Measurements from ENCODE around the gene CD320.

CD320 gene

DNA sequence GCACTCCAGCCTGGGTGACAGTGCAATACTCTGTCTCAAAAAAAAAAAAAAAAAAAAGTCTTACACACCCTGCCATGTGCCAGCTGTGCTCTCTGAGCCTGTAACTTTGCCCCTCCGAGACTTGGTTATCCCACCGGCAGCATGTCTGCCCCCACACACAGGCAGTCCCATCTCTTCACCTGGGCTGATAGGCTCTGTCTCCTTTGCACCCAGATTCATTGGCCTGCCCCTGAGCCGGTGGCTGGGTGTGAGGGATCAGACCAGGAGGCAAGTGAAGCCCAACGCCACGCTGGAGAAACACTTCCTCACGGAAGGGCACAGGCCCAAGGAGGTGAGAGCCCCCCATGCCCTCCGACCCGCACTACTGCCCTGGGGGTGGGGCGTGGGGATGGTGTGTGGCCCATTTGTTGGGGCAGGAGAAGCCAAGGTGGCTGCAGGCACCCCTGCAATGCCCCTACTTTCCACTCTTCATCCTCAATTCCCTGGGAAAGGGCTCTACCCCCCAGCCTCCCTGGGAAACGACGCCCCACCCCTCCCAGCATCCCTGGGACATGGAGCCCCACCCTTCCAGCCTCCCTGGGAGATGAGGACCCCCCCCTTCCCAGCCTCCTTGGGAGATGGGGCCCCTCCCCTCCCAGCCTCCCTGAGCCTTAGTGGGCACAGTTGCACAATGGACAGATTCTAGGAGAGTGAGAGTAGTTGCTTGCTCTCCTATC is 53.7 kb downstream of the CD320 start:
- no peak for DNase-seq (ENCODE audit: low spot score)

DNA sequence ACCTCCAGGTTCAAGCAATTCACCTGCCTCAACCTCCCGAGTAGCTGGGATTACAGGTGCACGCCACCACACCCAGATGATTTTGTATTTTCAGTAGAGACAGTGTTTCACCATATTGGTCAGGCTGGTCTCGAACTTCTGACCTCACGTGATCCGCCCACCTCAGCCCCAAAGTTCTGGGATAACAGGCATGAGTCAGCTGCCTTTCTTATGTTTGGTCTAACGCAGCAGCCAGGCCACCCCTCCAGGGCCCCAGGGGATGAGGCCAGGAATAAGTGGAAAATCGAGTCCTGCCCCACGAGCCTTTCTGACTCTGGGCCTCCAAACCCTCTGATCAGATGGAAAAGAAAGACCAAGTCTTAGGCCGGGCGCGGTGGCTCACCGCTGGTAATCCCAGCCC is 54.5 kb downstream of the CD320 start:
- DNase-seq (ENCODE audit: low spot score), result no peak

DNA sequence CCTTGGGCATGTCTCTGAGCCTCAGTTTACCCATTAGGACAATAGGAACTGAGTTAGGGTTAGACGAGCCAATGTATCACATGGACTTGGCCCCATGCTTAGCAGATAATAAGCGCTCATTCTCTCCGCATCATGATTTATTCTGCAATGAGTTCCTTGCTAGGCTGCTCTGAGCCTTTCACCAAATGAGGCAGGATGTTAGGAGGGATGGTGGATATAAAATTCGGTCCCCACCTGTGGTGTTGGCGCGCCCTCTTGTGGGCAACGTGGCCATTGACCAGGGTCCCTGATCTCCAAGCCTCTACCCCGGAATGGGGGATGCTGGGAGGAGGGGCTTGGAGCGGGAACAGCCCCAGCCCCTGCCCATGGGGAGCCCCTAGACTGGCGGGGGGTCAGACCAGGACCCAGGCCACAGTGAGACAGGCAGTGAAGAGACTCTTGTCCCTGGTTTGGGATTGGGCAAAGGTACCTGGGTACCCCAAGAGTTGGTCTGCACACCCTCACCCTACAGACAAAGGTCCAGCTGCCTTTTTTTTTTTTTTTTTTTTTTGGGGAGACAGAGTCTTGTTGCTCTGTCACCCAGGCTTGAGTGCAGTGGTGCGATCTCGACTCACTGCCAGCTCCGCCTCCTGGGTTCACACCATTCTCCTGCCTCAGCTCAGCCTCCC is 55.1 kb downstream of the CD320 start:
- peak; percentile 86 for DNase-seq (ENCODE audit: low spot score)
